PC-3 (cell line): ENCODE measurements around the gene TAF3. TPM values are rescaled to one million over a fixed set of nuclear protein-coding genes. Genes with fewer than 3 reads are reported as not detected.
A peak's percentile ranks its signal among the peaks of the same experiment; 100 is the strongest.

Experiments used
- ATAC-seq: fragments of 200-7000 bp; cut with Tn5 transposase; 2 replicates; pipeline ENCODE4 v1.9.1; 2020; ENCODE audit warnings: mild to moderate bottlenecking, moderate library complexity
- BruUV-seq: library from RNA; stranded (reverse); fragments of 400-500 nt; replicated peaks from 2 replicates; lab custom pipeline; 2021; lab: Mats Ljungman, UMichigan
- CTCF ChIA-PET: fragments of 300-600 bp; sonication (Branson Sonifier 250); formaldehyde crosslinking; loops from one replicate; lab custom pipeline; 2022; ENCODE audit warnings: antibody characterized with exemption; lab: Charles Lee
- POLR2A ChIA-PET: fragments of 300-600 bp; sonication (Branson Sonifier 250); formaldehyde crosslinking; loops from one replicate; lab custom pipeline; 2022; ENCODE audit warnings: antibody characterized with exemption; ENCODE audit not compliant: unreplicated experiment; lab: Charles Lee
- DNase-seq: peaks from one replicate; pipeline ENCODE4 v3.0.0-alpha.2; 2015
- H2AFZ ChIP-seq: fragments of 300-600 bp; sonication (generic); 2 replicates; pipeline ENCODE4 v1.6.0; 2016; ENCODE audit warnings: antibody characterized with exemption, low read length
- H3F3A ChIP-seq: fragments of 300-600 bp; sonication (generic); one replicate; pipeline ENCODE4 v1.6.0; 2017; ENCODE audit warnings: antibody characterized with exemption, low read length, control low read depth, mild to moderate bottlenecking; ENCODE audit not compliant: unreplicated experiment
- H3K27ac ChIP-seq: fragments of 300-600 bp; sonication (generic); 2 replicates; pipeline ENCODE4 v1.5.1; 2016; ENCODE audit warnings: mild to moderate bottlenecking, low read length
- H3K27me3 ChIP-seq: fragments of 300-600 bp; sonication (generic); 2 replicates; pipeline ENCODE4 v1.6.1; 2016; ENCODE audit warnings: low read length, mixed read lengths
- H3K36me3 ChIP-seq: fragments of 300-600 bp; sonication (generic); 2 replicates; pipeline ENCODE4 v1.6.1; 2016; ENCODE audit warnings: low read depth, mixed run types, low read length, mixed read lengths
- H3K4me1 ChIP-seq: fragments of 300-600 bp; sonication (generic); 2 replicates; pipeline ENCODE4 v1.5.1; 2016; ENCODE audit warnings: low read length; ENCODE audit not compliant: insufficient read depth
- H3K4me2 ChIP-seq: fragments of 300-600 bp; sonication (generic); 2 replicates; pipeline ENCODE4 v1.6.0; 2016; ENCODE audit warnings: low read length
- H3K4me3 ChIP-seq: fragments of 300-600 bp; sonication (generic); 2 replicates; pipeline ENCODE4 v1.5.1; 2016; ENCODE audit warnings: mild to moderate bottlenecking, low read length, mixed read lengths
- H3K79me2 ChIP-seq: fragments of 300-600 bp; sonication (generic); 2 replicates; pipeline ENCODE4 v1.6.1; 2017; ENCODE audit warnings: low read length, mixed read lengths
- H3K9ac ChIP-seq: fragments of 300-600 bp; sonication (generic); 2 replicates; pipeline ENCODE4 v1.6.0; 2016; ENCODE audit warnings: mild to moderate bottlenecking, low read length
- H3K9me2 ChIP-seq: fragments of 300-600 bp; sonication (generic); replicated peaks from 2 replicates; pipeline ENCODE4 v1.6.1; 2016; ENCODE audit warnings: mixed run types, low read length, mixed read lengths
- H3K9me3 ChIP-seq: fragments of 300-600 bp; sonication (generic); 2 replicates; pipeline ENCODE4 v1.6.1; 2016; ENCODE audit warnings: low read length, mixed read lengths
- H4K20me1 ChIP-seq: fragments of 300-600 bp; sonication (generic); 2 replicates; pipeline ENCODE4 v1.6.1; 2016; ENCODE audit warnings: low read length, mixed read lengths
- CTCF ChIP-seq: fragments of 300-600 bp; sonication (generic); conservative IDR thresholded peaks from 2 replicates; pipeline ENCODE4 v1.5.1; 2017; ENCODE audit warnings: antibody characterized with exemption, low read depth, mild to moderate bottlenecking, low read length
- EZH2 ChIP-seq: fragments of 300-600 bp; sonication (generic); IDR thresholded peaks from one replicate; pipeline ENCODE4 v1.6.1; 2017; ENCODE audit warnings: antibody characterized with exemption, mild to moderate bottlenecking, low read length; ENCODE audit not compliant: unreplicated experiment
- EZH2phosphoT487 ChIP-seq: fragments of 300-600 bp; sonication (generic); IDR thresholded peaks from 2 replicates; pipeline ENCODE4 v1.6.1; 2018; ENCODE audit warnings: mild to moderate bottlenecking, antibody characterized with exemption, low read length, borderline replicate concordance
- intact Hi-C: fragments of 100-400 bp; cut with micrococcal nuclease; formaldehyde crosslinking; loops from 2 replicates; pipeline ENCODE4 v1.9.0; 2023
- total RNA-seq: library from RNA; depleted of rRNA; stranded (reverse); fragments of >200 nt; gene quantifications from 2 replicates; pipeline ENCODE4 v1.2.3, GENCODE V29; 2014

The TAF3 gene
- total RNA-seq, 1 experiment from 2014 or later, result 2.0 TPM

- ATAC-seq (no peak), DNase-seq (no peak)
- Histone ChIP-seq H3K27me3 (no peaks in the 10 kb centered on the region), H3K9ac (no peak overlapping the region), H3K27ac (no peak overlapping the region), H3K4me2 (no peak overlapping the region), H3K4me1 (no peaks in the 10 kb centered on the region), H3K79me2 (no peaks in the 10 kb centered on the region), H2AFZ (no peak overlapping the region), H3K9me3 (no peaks in the 10 kb centered on the region), H4K20me1 (no peaks in the 10 kb centered on the region), H3F3A (no peaks in the 10 kb centered on the region), H3K9me2 (no peaks in the 10 kb centered on the region), H3K4me3 (no peak overlapping the region), H3K36me3 (no peaks in the 10 kb centered on the region)
- BruUV-seq, result no TSS peak
- no peak for TF ChIP-seq CTCF
- ChIA-PET POLR2A (no interaction called here), CTCF (no interaction called here)
- intact Hi-C loops, result no loop called here
Measured at GRCh38 chr10:7962592-7962991, 144.3 kb downstream of the TAF3 start.

GRCh38 chr10:7965457-7965856 lies 147.2 kb downstream of the TAF3 start:
- POLR2A ChIA-PET, result no interaction called here
- intact Hi-C loops, result no loop called here

GRCh38 chr10:7967035-7967434 lies 148.7 kb downstream of the TAF3 start:
- CTCF ChIA-PET, result no interaction called here
- H3K27ac ChIP-seq, result no peak overlapping the region
- no peaks in the 10 kb centered on the region for H3K36me3 ChIP-seq
- intact Hi-C loops, result no loop called here
- no peaks in the 10 kb centered on the region for H3K27me3 ChIP-seq
- ATAC-seq (peak; percentile 27; the same call in 1 of the 2 replicates), DNase-seq (no peak)
- no peak for TF ChIP-seq CTCF
- no peak for TF ChIP-seq EZH2phosphoT487
- no peak for TF ChIP-seq EZH2
- no peak overlapping the region for H3K4me2 ChIP-seq
- no peaks in the 10 kb centered on the region for H3F3A ChIP-seq
- H2AFZ ChIP-seq, result no peak overlapping the region
- H3K9me2 ChIP-seq, result no peaks in the 10 kb centered on the region
- H3K9me3 ChIP-seq, result no peaks in the 10 kb centered on the region
- POLR2A ChIA-PET, result no interaction called here
- no peaks in the 10 kb centered on the region for H4K20me1 ChIP-seq
- no peaks in the 10 kb centered on the region for H3K79me2 ChIP-seq
- no peak overlapping the region for H3K9ac ChIP-seq
- no TSS peak for BruUV-seq
- no peak overlapping the region for H3K4me3 ChIP-seq
- no peaks in the 10 kb centered on the region for H3K4me1 ChIP-seq

More at GRCh38 chr10:7965457-7965856, 147.2 kb downstream of the TAF3 start:
- H3K27me3 ChIP-seq, result no peaks in the 10 kb centered on the region
- H3K9me2 ChIP-seq, result no peaks in the 10 kb centered on the region
- DNase-seq (no peak), ATAC-seq (no peak)
- TF ChIP-seq EZH2phosphoT487, result no peak
- TF ChIP-seq CTCF, result no peak
- no peak for TF ChIP-seq EZH2
- no peaks in the 10 kb centered on the region for H3K4me1 ChIP-seq
- no peaks in the 10 kb centered on the region for H3K79me2 ChIP-seq
- H3K4me3 ChIP-seq, result no peak overlapping the region
- no peaks in the 10 kb centered on the region for H4K20me1 ChIP-seq
- no peaks in the 10 kb centered on the region for H3K9me3 ChIP-seq
- H3K9ac ChIP-seq, result no peak overlapping the region
- H2AFZ ChIP-seq, result no peak overlapping the region
- BruUV-seq, result no TSS peak
- H3F3A ChIP-seq, result no peaks in the 10 kb centered on the region
- no peaks in the 10 kb centered on the region for H3K36me3 ChIP-seq
- CTCF ChIA-PET, result no interaction called here
- H3K4me2 ChIP-seq, result no peak overlapping the region
- H3K27ac ChIP-seq, result no peak overlapping the region
